LNCaP clone FGC (cell line): ENCODE data around the gene RNF11.

Experiments
- DNase-seq: peaks from one replicate; pipeline ENCODE4 v3.0.0-alpha.2; 2011; ENCODE audit warnings: low read depth
- H3K4me3 ChIP-seq: 2 replicates; pipeline ENCODE4 v1.5.1; 2011; ENCODE audit warnings: mild to moderate bottlenecking, low read depth, low read length, control low read depth
- CTCF ChIP-seq: IDR thresholded peaks from 2 replicates; pipeline ENCODE4 v1.5.1; 2012; ENCODE audit warnings: mild to moderate bottlenecking; ENCODE audit not compliant: control insufficient read depth, insufficient read depth; ENCODE audit errors: extremely low read depth

Gene RNF11

DNA sequence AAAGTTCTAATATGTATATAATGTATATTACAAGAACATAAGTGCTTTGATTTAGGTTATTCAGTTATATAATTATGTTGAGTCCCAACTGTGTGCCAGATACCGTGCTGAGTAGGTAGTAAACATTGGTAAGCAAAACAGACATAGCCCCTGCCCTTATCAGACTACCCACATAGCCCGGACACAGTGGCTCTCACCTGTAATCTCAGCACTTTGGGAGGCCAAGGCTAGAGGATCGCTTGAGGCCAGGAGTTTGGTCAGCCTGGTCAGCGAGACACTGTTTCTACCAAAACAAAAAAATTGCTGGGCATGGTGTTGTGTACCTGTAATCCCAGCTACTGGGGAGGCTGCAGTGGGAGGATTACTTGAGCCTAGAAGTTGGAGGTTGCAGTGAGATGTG is 30.7 kb downstream of the RNF11 start:
- DNase-seq, result no peak
- no peak overlapping the region for H3K4me3 ChIP-seq
- no peak for TF ChIP-seq CTCF

DNA sequence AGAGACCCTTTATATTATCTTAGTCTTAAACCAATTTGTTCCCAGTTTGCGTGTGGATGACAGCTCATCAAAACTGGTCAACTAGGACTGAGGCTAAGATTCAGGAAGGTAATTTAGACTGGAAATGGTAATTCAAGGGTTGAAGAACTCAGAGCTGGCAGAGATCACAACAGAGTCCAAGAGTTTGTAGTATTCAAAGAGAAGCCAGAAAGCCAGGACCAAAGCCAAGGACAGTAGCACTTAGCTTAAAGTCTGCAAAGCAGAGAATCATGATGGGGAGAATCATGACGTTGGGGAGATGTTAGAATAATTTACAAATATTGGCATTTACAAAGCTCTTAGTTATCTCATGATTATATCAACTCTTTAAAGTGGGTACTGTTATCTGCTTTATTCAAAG is 32.6 kb downstream of the RNF11 start:
- H3K4me3 ChIP-seq, result no peak overlapping the region
- TF ChIP-seq CTCF, result no peak
- DNase-seq, result no peak

GRCh38 chr1:51270751-51271150 is 34.7 kb downstream of the RNF11 start:
- no peak for DNase-seq
- no peak for TF ChIP-seq CTCF
- H3K4me3 ChIP-seq, result no peak overlapping the region

GRCh38 chr1:51272916-51273315 is 36.8 kb downstream of the RNF11 start:
- no peak for DNase-seq
- no peak for TF ChIP-seq CTCF
- no peak overlapping the region for H3K4me3 ChIP-seq

DNA sequence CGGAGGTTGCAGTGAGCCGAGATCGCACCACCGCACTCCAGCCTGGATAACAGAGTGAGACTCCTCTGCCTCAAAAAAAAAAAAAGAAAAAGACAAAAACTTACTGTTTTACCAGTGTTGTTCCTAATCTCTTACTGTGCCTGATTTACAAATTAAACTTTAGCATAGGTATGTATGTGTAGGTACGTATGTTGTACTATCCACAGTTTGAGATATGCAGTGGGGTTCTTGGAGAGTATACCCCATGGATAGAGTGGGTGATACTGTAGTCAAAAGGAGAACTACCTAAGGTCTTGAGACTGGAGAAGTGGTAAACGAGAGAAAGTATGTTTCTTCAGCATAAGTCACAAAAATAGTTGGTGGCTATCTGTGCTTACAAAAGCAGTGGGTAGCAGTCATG is 38.6 kb downstream of the RNF11 start:
- no peak overlapping the region for H3K4me3 ChIP-seq
- no peak for DNase-seq
- no peak for TF ChIP-seq CTCF

DNA sequence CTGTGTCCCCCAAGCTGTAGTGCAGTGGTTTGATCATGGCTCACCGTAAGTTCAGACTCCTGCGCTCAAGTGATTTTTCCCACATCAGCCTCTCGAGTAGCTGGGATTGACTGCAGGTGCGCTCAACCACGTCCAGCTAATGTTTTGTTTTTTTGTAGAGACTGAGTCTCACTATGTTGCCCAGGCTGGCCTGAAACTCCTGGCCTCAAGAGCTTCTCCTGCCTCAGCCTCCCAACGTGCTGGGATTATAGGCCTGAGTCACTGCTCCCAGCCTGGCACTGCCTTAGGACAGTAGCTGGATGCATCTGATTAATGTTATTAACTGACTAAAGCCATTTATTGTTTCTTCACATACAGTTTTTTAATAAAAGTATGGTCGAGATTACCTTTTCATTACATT is 40.2 kb downstream of the RNF11 start:
- no peak overlapping the region for H3K4me3 ChIP-seq
- no peak for DNase-seq
- TF ChIP-seq CTCF, result no peak

GRCh38 chr1:51280321-51280978 is 44.4 kb downstream of the RNF11 start:
- no peak overlapping the region for H3K4me3 ChIP-seq
- no peak for TF ChIP-seq CTCF

More at GRCh38 chr1:51280321-51280978, 44.4 kb downstream of the RNF11 start:
- DNase-seq, result no peak
